Right atrium auricular region (tissue), 2 donors: ENCODE data around the gene ABHD11. TPM values are rescaled to one million over a fixed set of nuclear protein-coding genes. Genes with fewer than 3 reads are reported as not detected.

Source experiments
- DNase-seq: peaks from one replicate; pipeline ENCODE4 v3.0.0-alpha.2; 2019; ENCODE audit warnings: low spot score
- H3K27ac ChIP-seq, 2 donors: fragments of 200-600 bp; sonication (generic); 1 replicate in 1 of 2; 2 replicates in 1 of 2; pipeline ENCODE4 v1.5.1; 2016 to 2019
- H3K27me3 ChIP-seq, 2 donors: fragments of 200-600 bp; sonication (generic); one replicate each; pipeline versions ENCODE4 v1.5.1 to v1.6.0; 2017 to 2019
- H3K36me3 ChIP-seq: fragments of 200-600 bp; sonication (generic); one replicate; pipeline ENCODE4 v1.5.1; 2016
- H3K4me1 ChIP-seq, 2 donors: fragments of 200-600 bp; sonication (generic); one replicate each; pipeline versions ENCODE4 v1.5.1 to v1.6.0; 2017 to 2019
- H3K4me3 ChIP-seq, 2 donors: fragments of 200-600 bp; sonication (generic); 1 replicate in 1 of 2; 2 replicates in 1 of 2; pipeline ENCODE4 v1.5.1; 2017 to 2019; ENCODE audit warnings: mild to moderate bottlenecking in 1 of 2, moderate library complexity in 1 of 2
- H3K9me3 ChIP-seq, 2 donors: fragments of 200-600 bp; sonication (generic); one replicate each; pipeline ENCODE4 v1.5.1; 2019
- CTCF ChIP-seq, 2 donors: fragments of 200-600 bp; sonication (generic); IDR thresholded peaks; one replicate each; pipeline ENCODE4 v1.5.1; 2019; ENCODE audit warnings: antibody characterized with exemption in 2 of 2
- total RNA-seq, 2 donors: library from RNA; depleted of rRNA; stranded (reverse); fragments of >200 nt; gene quantifications; one replicate each; pipeline ENCODE4 v1.1.0, GENCODE V29; 2016

Gene ABHD11
- total RNA-seq, 2 donors from 2014 or later: 15.5 to 31.5 TPM

DNA sequence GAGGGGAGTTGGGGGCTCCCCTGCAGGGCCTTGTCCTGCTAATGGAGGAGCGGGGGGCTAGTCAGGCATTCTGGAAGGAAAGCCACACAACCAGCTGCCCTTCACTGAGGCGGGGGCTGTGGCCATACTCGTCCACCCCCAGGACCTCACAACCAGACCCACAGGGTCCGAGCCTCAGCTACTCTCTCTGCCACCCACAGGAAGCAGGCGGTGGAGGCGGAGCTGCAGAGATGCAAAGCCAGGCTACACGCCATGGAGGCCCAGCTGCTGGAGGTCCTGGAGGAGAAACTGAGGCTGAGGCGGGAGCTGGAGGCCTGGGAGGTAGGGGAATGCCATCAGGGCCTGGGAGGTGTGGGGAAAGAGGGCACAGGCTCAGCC, 3.1 kb downstream of the ABHD11 start:
- no peak overlapping the region for H3K4me3 ChIP-seq
- H3K27me3 ChIP-seq: no peaks in the 10 kb centered on the region
- H3K9me3 ChIP-seq: no peaks in the 10 kb centered on the region
- TF ChIP-seq CTCF (IDR thresholded peaks at IDR 0.05): no peak
- H3K4me1 ChIP-seq: peaks cover 0 to 20% of the 10 kb centered on the region in 2 donors
- DNase-seq: no peak
- H3K36me3 ChIP-seq: peaks cover 24% of the 10 kb centered on the region
- H3K27ac ChIP-seq: no peak overlapping the region

- Histone ChIP-seq H3K9me3 (no peaks in the 10 kb centered on the region), H3K27ac (peak overlapping the region in 1 of 2 donors; percentile 29), H3K27me3 (no peaks in the 10 kb centered on the region), H3K4me3 (no peak overlapping the region), H3K36me3 (peaks cover 24% of the 10 kb centered on the region), H3K4me1 (peaks cover 0 to 20% of the 10 kb centered on the region in 2 donors)
- TF ChIP-seq CTCF (IDR thresholded peaks at IDR 0.05): peak; percentile 35 to 72
- DNase-seq: peak; percentile 78
Measured at GRCh38 chr7:73734619-73735527, 3.7 kb downstream of the ABHD11 start.

- Histone ChIP-seq H3K27ac (no peak overlapping the region), H3K4me3 (no peak overlapping the region), H3K4me1 (peaks cover 0 to 4% of the 10 kb centered on the region in 2 donors), H3K27me3 (no peaks in the 10 kb centered on the region), H3K36me3 (peaks cover 22% of the 10 kb centered on the region), H3K9me3 (no peaks in the 10 kb centered on the region)
- TF ChIP-seq CTCF (IDR thresholded peaks at IDR 0.05): no peak
- no peak for DNase-seq
Measured at GRCh38 chr7:73732397-73732796, 6.2 kb downstream of the ABHD11 start.

DNA sequence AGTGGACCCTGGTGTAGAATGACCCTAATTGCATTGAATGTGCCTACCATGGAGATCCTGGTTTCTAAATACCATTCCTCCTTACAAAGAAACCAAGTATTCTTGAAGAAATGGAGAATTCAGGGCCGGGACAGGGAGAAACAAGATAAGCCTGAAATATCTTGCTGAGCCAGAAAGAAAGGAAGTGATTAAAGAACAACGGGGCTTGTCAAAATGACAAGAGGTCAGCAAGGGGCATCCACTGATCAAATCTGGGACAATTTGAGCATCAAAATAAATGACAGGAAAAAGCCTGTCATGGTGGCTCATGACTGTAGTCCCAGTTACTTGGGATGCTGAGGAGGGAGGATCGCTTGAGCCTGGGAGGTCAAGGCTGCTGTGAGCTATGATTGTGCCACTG, 8.1 kb downstream of the ABHD11 start:
- H3K27me3 ChIP-seq: no peaks in the 10 kb centered on the region
- no peaks in the 10 kb centered on the region for H3K4me1 ChIP-seq
- H3K9me3 ChIP-seq: no peaks in the 10 kb centered on the region
- no peak overlapping the region for H3K27ac ChIP-seq
- H3K4me3 ChIP-seq: no peak overlapping the region
- no peak for TF ChIP-seq CTCF (IDR thresholded peaks at IDR 0.05)
- no peak for DNase-seq
- H3K36me3 ChIP-seq: peaks cover 3% of the 10 kb centered on the region

DNA sequence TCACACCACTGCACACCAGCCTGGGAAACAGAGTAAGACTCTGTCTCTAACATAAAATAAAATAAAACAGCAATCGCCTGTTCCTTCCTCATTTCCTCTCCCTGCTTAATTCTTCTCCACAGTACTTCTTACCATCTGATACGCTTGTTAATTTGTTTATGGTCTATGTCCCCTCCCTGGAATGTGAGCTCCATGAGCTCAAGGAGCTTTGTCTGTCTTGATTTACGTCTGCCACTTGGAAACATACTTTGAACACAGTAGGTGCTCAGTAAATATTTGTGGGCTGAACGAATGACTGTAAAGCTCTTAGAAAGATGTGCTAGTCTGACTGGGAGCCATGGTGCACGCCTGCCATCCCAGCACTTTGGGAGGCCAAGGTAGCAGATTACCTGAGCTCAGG, 10.1 kb downstream of the ABHD11 start:
- no peak for TF ChIP-seq CTCF (IDR thresholded peaks at IDR 0.05)
- no peak for DNase-seq
- H3K4me1 ChIP-seq: no peaks in the 10 kb centered on the region

More for the DNA sequence above, 10.1 kb downstream of the ABHD11 start:
- Histone ChIP-seq H3K36me3 (no peaks in the 10 kb centered on the region), H3K27ac (no peak overlapping the region), H3K4me3 (no peak overlapping the region), H3K27me3 (no peaks in the 10 kb centered on the region), H3K9me3 (no peaks in the 10 kb centered on the region)
